SU-DHL-6 (cell line): ENCODE measurements around the gene ESRRA.

Experiments used
- H2AFZ ChIP-seq: fragments of 200-600 bp; sonication (generic); 2 replicates; pipeline ENCODE4 v1.6.1; 2014; ENCODE audit warnings: low read depth, mild to moderate bottlenecking, moderate library complexity, mixed read lengths, antibody characterized with exemption, low read length; ENCODE audit not compliant: severe bottlenecking
- H3F3A ChIP-seq: fragments of 200-600 bp; shearing (Covaris generic); 2 replicates; pipeline ENCODE4 v1.6.0; 2016; ENCODE audit warnings: antibody characterized with exemption, mild to moderate bottlenecking; ENCODE audit not compliant: insufficient read depth
- H3K27ac ChIP-seq: fragments of 200-600 bp; sonication (generic); 2 replicates; pipeline ENCODE4 v1.5.1; 2016; ENCODE audit warnings: low read depth, mild to moderate bottlenecking, low read length, moderate library complexity, mixed read lengths
- H3K27me3 ChIP-seq: fragments of 200-600 bp; sonication (generic), shearing (Covaris generic); 2 replicates; pipeline ENCODE4 v1.6.0; 2014; ENCODE audit warnings: mild to moderate bottlenecking, low read length
- H3K36me3 ChIP-seq: fragments of 200-600 bp; sonication (generic); 2 replicates; pipeline ENCODE4 v1.6.1; 2014; ENCODE audit warnings: mild to moderate bottlenecking, low read length, mixed read lengths
- H3K4me2 ChIP-seq: fragments of 300-600, 200-600 bp; shearing (Covaris generic), sonication (generic); 2 replicates; pipeline ENCODE4 v1.6.0; 2014; ENCODE audit warnings: low read length, low read depth, mild to moderate bottlenecking; ENCODE audit not compliant: poor library complexity, severe bottlenecking
- H3K4me3 ChIP-seq: fragments of 200-600 bp; sonication (generic); 2 replicates; pipeline ENCODE4 v1.5.1; 2014; ENCODE audit warnings: antibody characterized with exemption, low read length, mild to moderate bottlenecking, mixed read lengths; ENCODE audit not compliant: insufficient read depth, poor library complexity, severe bottlenecking
- H3K79me2 ChIP-seq: fragments of 200-600 bp; sonication (generic); 2 replicates; pipeline ENCODE4 v1.6.1; 2014; ENCODE audit warnings: mild to moderate bottlenecking, low read length, moderate library complexity; ENCODE audit not compliant: insufficient read depth
- H3K9ac ChIP-seq: fragments of 200-600 bp; sonication (generic); 2 replicates; pipeline ENCODE4 v1.7.0; 2014; ENCODE audit warnings: mild to moderate bottlenecking, low read length
- H3K9me2 ChIP-seq: fragments of 200-600 bp; sonication (generic); replicated peaks from 2 replicates; pipeline ENCODE4 v1.6.1; 2014; ENCODE audit warnings: low read length; ENCODE audit not compliant: insufficient read depth
- H3K9me3 ChIP-seq: fragments of 200-600 bp; sonication (generic); 2 replicates; pipeline ENCODE4 v1.6.1; 2014; ENCODE audit warnings: low read length, mixed read lengths; ENCODE audit not compliant: insufficient read depth
- H4K20me1 ChIP-seq: fragments of 200-600 bp; sonication (generic); 2 replicates; pipeline ENCODE4 v1.6.1; 2014; ENCODE audit warnings: low read depth, mild to moderate bottlenecking, antibody characterized with exemption, low read length, moderate library complexity, mixed read lengths
- EZH2phosphoT487 ChIP-seq: fragments of 200-600 bp; sonication (generic), shearing (Covaris generic); conservative IDR thresholded peaks from 2 replicates; pipeline ENCODE4 v1.6.1; 2018; ENCODE audit warnings: mild to moderate bottlenecking, antibody characterized with exemption, low read length, moderate library complexity, mixed read lengths
- TF ChIP-seq, protein P1 (sequence below): fragments of 200-600 bp; sonication (generic); IDR thresholded peaks from one replicate; pipeline ENCODE4 v1.5.1; 2017; ENCODE audit warnings: antibody characterized with exemption, mild to moderate bottlenecking, low read length, moderate library complexity; ENCODE audit not compliant: insufficient read depth, poor library complexity, severe bottlenecking

The ESRRA gene

DNA sequence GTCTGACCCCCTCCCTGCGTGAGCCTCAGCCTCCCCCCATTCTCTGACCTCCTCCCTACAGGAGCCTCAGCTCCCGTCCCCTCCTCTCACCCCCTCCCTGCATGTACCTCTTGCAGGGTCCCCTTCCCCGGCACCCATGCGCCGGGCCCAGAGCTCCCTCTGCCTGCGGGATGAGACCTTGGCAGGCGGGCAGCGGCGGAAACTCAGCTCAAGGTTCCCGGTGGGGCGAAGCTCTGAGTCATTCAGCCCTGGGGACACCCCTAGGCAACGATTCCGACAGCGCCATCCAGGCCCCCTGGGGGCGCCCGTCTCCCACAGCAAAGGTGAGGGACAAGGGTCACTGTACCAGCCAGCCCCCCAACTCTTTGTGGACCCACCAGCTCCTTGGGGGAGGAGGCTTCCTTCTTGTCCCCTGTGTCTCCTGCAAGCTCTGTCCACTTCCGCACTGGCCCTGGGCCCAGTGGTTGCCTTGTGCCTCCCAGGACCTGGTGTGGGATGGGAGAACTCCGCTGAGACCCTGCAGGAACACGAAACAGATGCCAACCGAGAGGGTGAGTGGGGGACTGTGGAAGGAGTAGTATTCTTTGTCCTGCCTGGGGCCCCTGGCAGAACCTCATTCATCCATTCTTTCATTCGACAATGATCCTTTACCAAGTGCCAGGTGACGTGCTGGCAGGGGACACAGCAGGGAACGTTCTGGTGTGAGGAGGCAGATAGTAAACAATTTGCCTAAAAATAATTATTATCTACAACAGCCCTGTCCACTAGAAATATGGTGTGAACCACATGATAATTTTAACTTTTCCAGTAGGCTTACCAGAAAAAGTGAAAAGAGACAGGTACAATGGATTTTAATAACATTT is 50.0 kb downstream of the ESRRA start:
- no peaks in the 10 kb centered on the region for H3K9me3 ChIP-seq
- H3F3A ChIP-seq = no peaks in the 10 kb centered on the region
- H3K4me2 ChIP-seq = no peak overlapping the region
- H3K36me3 ChIP-seq = no peaks in the 10 kb centered on the region
- TF ChIP-seq, protein P1, sequence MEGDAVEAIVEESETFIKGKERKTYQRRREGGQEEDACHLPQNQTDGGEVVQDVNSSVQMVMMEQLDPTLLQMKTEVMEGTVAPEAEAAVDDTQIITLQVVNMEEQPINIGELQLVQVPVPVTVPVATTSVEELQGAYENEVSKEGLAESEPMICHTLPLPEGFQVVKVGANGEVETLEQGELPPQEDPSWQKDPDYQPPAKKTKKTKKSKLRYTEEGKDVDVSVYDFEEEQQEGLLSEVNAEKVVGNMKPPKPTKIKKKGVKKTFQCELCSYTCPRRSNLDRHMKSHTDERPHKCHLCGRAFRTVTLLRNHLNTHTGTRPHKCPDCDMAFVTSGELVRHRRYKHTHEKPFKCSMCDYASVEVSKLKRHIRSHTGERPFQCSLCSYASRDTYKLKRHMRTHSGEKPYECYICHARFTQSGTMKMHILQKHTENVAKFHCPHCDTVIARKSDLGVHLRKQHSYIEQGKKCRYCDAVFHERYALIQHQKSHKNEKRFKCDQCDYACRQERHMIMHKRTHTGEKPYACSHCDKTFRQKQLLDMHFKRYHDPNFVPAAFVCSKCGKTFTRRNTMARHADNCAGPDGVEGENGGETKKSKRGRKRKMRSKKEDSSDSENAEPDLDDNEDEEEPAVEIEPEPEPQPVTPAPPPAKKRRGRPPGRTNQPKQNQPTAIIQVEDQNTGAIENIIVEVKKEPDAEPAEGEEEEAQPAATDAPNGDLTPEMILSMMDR = peak; percentile 41
- TF ChIP-seq EZH2phosphoT487 = no peak
- H3K79me2 ChIP-seq = no peaks in the 10 kb centered on the region
- H3K27ac ChIP-seq = no peak overlapping the region
- no peaks in the 10 kb centered on the region for H3K27me3 ChIP-seq
- H3K9ac ChIP-seq = no peak overlapping the region
- H3K4me3 ChIP-seq = no peak overlapping the region
- no peak overlapping the region for H2AFZ ChIP-seq
- no peaks in the 10 kb centered on the region for H4K20me1 ChIP-seq
- no peaks in the 10 kb centered on the region for H3K9me2 ChIP-seq

DNA sequence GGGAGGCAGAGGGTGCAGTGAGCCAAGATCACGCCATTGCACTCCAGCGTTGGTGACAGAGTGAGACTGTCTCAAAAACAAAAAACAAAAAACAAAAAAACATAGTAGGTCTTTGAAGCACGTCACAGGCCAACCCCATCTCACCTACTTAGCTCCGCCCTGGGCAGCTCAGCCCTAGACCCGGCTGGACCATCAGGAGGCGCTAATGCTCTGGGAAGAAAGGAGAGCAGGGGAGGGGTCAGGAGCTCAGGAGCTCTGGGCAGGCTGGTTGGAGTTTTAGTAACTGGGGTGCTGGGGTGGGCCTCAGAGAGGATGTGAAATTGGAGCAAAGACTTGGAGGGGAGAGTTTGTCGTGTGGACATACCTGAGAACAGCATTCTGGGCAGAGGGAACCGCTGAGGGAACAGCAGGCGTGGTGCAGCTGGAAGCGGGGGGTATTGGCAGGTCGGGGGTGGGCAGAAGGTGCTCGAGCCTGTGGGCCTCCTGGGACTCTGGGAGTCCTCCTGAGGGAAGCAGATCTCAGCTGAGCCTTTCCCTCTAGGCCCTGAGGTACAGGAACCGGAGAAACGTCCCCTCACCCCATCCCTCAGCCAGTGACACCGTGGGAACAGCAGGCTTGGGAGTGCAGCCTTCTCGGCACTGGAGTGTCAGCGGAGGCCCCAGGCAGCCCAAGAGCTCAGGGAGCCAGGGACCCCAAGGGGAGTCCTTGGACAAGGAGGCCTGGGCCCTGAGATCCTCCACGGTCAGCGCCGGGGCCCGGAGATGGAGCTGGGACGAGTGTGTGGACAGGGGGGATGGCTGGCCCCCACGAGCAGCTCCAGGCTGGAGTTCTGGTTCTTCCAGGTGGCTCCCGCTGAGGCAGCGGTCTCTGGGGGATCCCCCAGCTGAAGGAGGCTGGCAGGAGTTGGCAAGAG is 51.4 kb downstream of the ESRRA start:
- H2AFZ ChIP-seq = no peak overlapping the region
- no peak overlapping the region for H3K9ac ChIP-seq
- H3K27me3 ChIP-seq = no peaks in the 10 kb centered on the region
- H3F3A ChIP-seq = no peaks in the 10 kb centered on the region
- H3K4me2 ChIP-seq = no peak overlapping the region
- H3K79me2 ChIP-seq = no peaks in the 10 kb centered on the region
- H3K27ac ChIP-seq = no peak overlapping the region
- no peaks in the 10 kb centered on the region for H3K9me2 ChIP-seq
- H3K9me3 ChIP-seq = no peaks in the 10 kb centered on the region
- TF ChIP-seq, protein P1 = peak; percentile 17
- TF ChIP-seq EZH2phosphoT487 = no peak
- H3K36me3 ChIP-seq = no peaks in the 10 kb centered on the region
- no peak overlapping the region for H3K4me3 ChIP-seq
- H4K20me1 ChIP-seq = no peaks in the 10 kb centered on the region

DNA sequence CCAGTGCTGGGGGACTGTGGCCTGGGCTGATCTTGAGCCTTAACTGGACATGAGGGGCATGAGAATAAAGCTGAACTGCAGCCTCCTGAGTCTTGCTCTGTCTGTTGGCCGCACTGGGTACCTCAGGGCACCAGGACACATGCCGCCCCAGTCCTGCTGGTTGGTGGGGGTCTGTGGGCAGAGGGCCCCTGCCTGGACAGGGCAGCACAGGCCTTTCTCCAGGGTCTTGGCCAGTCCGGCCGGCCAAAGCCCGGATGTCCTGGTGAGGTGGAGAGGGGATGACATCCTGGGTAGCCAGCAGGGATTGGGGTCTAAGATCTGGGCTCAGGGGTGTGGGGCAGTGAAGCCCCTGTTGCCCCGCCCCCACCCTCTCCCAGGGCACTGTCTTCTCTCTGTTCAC is 52.1 kb downstream of the ESRRA start:
- Histone ChIP-seq H3K9me2 (no peaks in the 10 kb centered on the region), H3K79me2 (no peaks in the 10 kb centered on the region), H3K9ac (no peak overlapping the region), H3K27ac (no peak overlapping the region), H2AFZ (no peak overlapping the region), H3K9me3 (no peaks in the 10 kb centered on the region), H3K4me3 (no peak overlapping the region), H3F3A (no peaks in the 10 kb centered on the region), H4K20me1 (no peaks in the 10 kb centered on the region), H3K27me3 (no peaks in the 10 kb centered on the region), H3K4me2 (no peak overlapping the region), H3K36me3 (no peaks in the 10 kb centered on the region)
- TF ChIP-seq EZH2phosphoT487 = no peak
- TF ChIP-seq, protein P1 = no peak
